Kidney (tissue), 14 donors: Measurements from ENCODE around the gene ADAM30. TPM values are rescaled to one million over a fixed set of nuclear protein-coding genes. Genes with fewer than 3 reads are reported as not detected.

ENCODE experiments used
- DNase-seq, 5 donors: peaks; one replicate each; pipeline ENCODE4 v3.0.0-alpha.2; 2013 to 2020
- FAIRE-seq: peaks from 2 replicates; lab custom pipeline; 2012; peaks lifted over from hg19 to GRCh38; lab: Jason Lieb, UNC
- H3K27ac ChIP-seq, 2 donors: one replicate each; pipeline ENCODE4 v1.7.0; 2013; ENCODE audit warnings: low read depth in 2 of 2, low read length in 2 of 2, inconsistent platforms in 1 of 2
- H3K27me3 ChIP-seq: one replicate; pipeline ENCODE4 v1.7.1; 2013; ENCODE audit warnings: low read length, inconsistent platforms; ENCODE audit not compliant: control insufficient read depth, insufficient read depth
- H3K36me3 ChIP-seq, 3 donors: one replicate each; pipeline versions ENCODE4 v1.7.0 to v1.7.1; 2013; ENCODE audit warnings: low read length in 3 of 3, control low read depth in 1 of 3, inconsistent platforms in 1 of 3; ENCODE audit not compliant: insufficient read depth in 3 of 3, control insufficient read depth in 2 of 3
- H3K4me1 ChIP-seq, 3 donors: one replicate each; pipeline versions ENCODE4 v1.7.0 to v1.7.1; 2013; ENCODE audit warnings: low read length in 3 of 3, inconsistent platforms in 1 of 3, low read depth in 1 of 3; ENCODE audit not compliant: control insufficient read depth in 2 of 3, insufficient read depth in 2 of 3
- H3K4me3 ChIP-seq, 3 donors: one replicate each; pipeline versions ENCODE4 v1.7.0 to v1.8.1; 2013; ENCODE audit warnings: low read length in 3 of 3, control low read depth in 1 of 3, inconsistent platforms in 1 of 3
- H3K9ac ChIP-seq, 3 donors: one replicate each; pipeline versions ENCODE4 v1.7.0 to v1.7.1; 2013; ENCODE audit warnings: low read length in 3 of 3, control low read depth in 1 of 3, inconsistent platforms in 1 of 3
- H3K9me3 ChIP-seq, 3 donors: one replicate each; pipeline versions ENCODE4 v1.7.0 to v1.7.1; 2013; ENCODE audit warnings: low read length in 3 of 3, control low read depth in 1 of 3, inconsistent platforms in 1 of 3; ENCODE audit not compliant: control insufficient read depth in 2 of 3, insufficient read depth in 1 of 3
- intact Hi-C: fragments of 100-400 bp; cut with DNase I; formaldehyde crosslinking; loops from one replicate; pipeline ENCODE4 v1.11.1; 2022
- polyA plus RNA-seq: library from polyadenylated mRNA; stranded (reverse); fragments of 350-450 nt; fragmentation: Illumina TruSeq; extraction: RNeasy Lipid Tissue Mini Kit (QIAGEN cat#74804); gene quantifications from one replicate; pipeline ENCODE4 v1.2.3, GENCODE V29; 2014; ENCODE audit warnings: low read depth, low replicate concordance; ENCODE audit not compliant: insufficient read depth
- total RNA-seq: library from RNA; stranded (reverse); fragmentation: NEBNext Ultra II Directional; extraction: Animal tissue kit (Norgen Biotek cat#: 25700); gene quantifications from one replicate; pipeline ENCODE4 v1.2.1, GENCODE V29; 2021
- TF ChIP-seq, protein P1 (sequence below): IDR thresholded peaks from 3 replicates; pipeline ENCODE4 v1.5.1; 2012; ENCODE audit warnings: mild to moderate bottlenecking, moderate library complexity, borderline replicate concordance; ENCODE audit not compliant: insufficient read depth; ENCODE audit errors: extremely low read depth
- donor health status: control.
- donor health status: control.
- donor health status: control.
- donor health status: control.
- donor health status: control.
- donor health status: DM: yes; HTN: yes; CAD: no.
- donor health status: Normal renal cell carcinoma (clear cell type).

ADAM30 gene
- total and polyA plus RNA-seq, 2 donors from 2014 or later, result not detected

DNA sequence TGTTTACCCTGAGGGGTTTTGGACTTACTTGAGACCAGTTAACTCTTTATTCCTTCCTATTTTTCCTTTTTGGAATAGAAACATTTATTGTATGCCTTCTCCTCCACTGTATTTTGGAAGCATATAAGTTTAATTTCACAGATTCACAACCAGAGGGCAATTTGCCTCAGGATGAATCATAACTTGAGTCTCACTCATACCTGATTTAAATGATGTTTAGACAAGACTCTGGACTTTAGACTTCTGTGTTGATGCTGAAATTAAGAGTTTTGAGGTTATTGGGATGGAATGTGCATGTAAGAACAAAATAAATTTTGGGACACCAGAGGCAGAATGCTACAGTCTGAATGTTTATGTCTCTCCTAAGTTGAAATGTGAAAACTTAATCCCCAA, 7.1 kb upstream of the ADAM30 start:
- no peak for DNase-seq
- Histone ChIP-seq H3K4me3 (no peak overlapping the region), H3K9ac (no peak overlapping the region), H3K9me3 (peaks cover 0 to 6% (median 0%) of the 10 kb centered on the region in 3 donors), H3K4me1 (peaks cover 0 to 3% (median 0%) of the 10 kb centered on the region in 3 donors), H3K27me3 (no peaks in the 10 kb centered on the region), H3K27ac (no peak overlapping the region), H3K36me3 (no peaks in the 10 kb centered on the region)
- TF ChIP-seq, protein P1, sequence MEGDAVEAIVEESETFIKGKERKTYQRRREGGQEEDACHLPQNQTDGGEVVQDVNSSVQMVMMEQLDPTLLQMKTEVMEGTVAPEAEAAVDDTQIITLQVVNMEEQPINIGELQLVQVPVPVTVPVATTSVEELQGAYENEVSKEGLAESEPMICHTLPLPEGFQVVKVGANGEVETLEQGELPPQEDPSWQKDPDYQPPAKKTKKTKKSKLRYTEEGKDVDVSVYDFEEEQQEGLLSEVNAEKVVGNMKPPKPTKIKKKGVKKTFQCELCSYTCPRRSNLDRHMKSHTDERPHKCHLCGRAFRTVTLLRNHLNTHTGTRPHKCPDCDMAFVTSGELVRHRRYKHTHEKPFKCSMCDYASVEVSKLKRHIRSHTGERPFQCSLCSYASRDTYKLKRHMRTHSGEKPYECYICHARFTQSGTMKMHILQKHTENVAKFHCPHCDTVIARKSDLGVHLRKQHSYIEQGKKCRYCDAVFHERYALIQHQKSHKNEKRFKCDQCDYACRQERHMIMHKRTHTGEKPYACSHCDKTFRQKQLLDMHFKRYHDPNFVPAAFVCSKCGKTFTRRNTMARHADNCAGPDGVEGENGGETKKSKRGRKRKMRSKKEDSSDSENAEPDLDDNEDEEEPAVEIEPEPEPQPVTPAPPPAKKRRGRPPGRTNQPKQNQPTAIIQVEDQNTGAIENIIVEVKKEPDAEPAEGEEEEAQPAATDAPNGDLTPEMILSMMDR, result no peak
- FAIRE-seq, result no peak
- intact Hi-C loops, result no loop called here

DNA sequence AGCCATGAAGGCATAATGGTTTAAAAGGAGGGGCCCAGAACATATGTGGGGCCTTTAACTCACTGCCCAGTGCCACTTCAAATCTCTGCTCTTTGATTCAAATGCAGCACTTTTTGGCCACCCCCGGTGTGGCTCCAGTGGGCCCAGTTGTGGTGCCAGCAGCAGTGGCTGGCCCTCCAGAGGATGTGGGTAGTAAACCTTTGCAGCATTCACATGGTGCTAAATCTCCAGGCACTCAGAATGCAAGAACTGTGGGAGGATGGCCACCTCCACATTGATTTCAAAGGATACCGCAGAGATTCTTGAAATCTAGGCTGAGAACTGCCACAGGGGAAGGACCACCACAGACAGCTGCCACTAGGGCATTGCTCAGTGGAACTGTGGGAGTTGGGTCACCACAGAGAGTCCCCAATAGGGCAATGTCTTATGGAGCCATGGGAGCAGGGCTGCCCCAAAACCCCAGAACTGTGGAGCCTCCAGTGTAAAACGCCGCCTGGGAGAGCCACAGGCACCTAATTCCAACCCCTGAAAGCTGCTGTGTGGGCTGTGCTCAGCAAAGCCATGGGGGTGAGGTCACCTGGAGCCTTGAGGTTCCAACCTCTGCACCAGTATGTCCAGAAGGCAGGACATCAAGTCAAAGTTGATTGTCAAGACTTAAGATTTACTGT, 6.6 kb upstream of the ADAM30 start:
- DNase-seq (no peak), FAIRE-seq (no peak)
- TF ChIP-seq, protein P1, result no peak
- H3K4me3 ChIP-seq, result no peak overlapping the region
- peaks cover 0 to 3% (median 0%) of the 10 kb centered on the region in 3 donors for H3K4me1 ChIP-seq
- no peak overlapping the region for H3K9ac ChIP-seq
- no peak overlapping the region for H3K27ac ChIP-seq
- peaks cover 0 to 6% (median 0%) of the 10 kb centered on the region in 3 donors for H3K9me3 ChIP-seq
- no peaks in the 10 kb centered on the region for H3K27me3 ChIP-seq
- no peaks in the 10 kb centered on the region for H3K36me3 ChIP-seq
- intact Hi-C loops, result no loop called here

DNA sequence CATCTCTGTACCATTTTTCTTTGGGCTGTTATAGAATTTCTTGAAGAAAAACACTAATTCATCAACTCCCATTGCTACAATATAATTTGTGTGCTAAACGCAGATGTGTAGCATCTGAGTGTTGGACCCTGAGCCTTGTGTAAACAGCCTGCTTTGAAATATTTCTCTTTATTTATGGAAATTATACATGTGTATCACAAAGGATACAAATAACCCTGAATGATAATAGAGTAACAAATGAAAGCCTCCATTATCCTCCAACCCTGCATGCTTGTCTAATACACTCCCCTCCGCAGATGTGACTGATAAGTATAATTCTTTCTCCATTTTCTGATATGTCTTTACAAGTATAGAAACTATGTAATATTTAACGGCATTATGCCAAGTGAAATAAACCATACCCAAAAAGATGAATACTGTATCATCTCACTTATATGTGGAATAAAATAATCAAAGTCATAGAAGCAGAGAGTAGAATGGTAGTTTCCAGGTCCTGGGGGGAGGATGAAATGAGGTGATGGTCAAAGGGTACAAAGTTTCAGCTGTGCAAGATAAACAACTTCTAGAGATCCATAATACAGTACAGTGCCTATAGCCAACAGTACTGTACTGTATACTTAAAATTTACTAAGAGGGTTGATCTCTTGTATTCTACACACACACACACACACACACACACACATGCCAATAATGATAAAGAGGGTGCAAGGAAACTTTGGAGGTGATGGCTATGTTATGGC, 2.8 kb upstream of the ADAM30 start:
- Histone ChIP-seq H3K4me3 (no peak overlapping the region), H3K9me3 (no peaks in the 10 kb centered on the region), H3K4me1 (no peaks in the 10 kb centered on the region), H3K9ac (no peak overlapping the region), H3K27ac (no peak overlapping the region), H3K36me3 (no peaks in the 10 kb centered on the region), H3K27me3 (no peaks in the 10 kb centered on the region)
- FAIRE-seq (no peak), DNase-seq (no peak)
- TF ChIP-seq, protein P1, result no peak
- intact Hi-C loops, result no loop called here
